DOHH2 (cell line): Measurements from ENCODE around the gene ZBTB7B.

Experiments used
- H3F3A ChIP-seq: fragments of 200-600 bp; sonication (generic), shearing (Covaris generic); 2 replicates; pipeline ENCODE4 v1.6.0; 2016; ENCODE audit warnings: antibody characterized with exemption, mild to moderate bottlenecking; ENCODE audit not compliant: control insufficient read depth, insufficient read depth
- H3K27ac ChIP-seq: fragments of 200-600 bp; sonication (generic); 2 replicates; pipeline ENCODE4 v1.5.1; 2014; ENCODE audit warnings: low read depth, mild to moderate bottlenecking, low read length, moderate library complexity
- H3K27me3 ChIP-seq: fragments of 200-600 bp; sonication (generic); 2 replicates; pipeline ENCODE4 v1.6.1; 2014; ENCODE audit warnings: mild to moderate bottlenecking, low read length, mixed read lengths; ENCODE audit not compliant: control insufficient read depth
- H3K36me3 ChIP-seq: fragments of 200-600 bp; sonication (generic); 2 replicates; pipeline ENCODE4 v1.6.1; 2014; ENCODE audit warnings: mild to moderate bottlenecking, low read length, moderate library complexity, mixed read lengths; ENCODE audit not compliant: control insufficient read depth
- H3K4me1 ChIP-seq: fragments of 200-600 bp; sonication (generic); 2 replicates; pipeline ENCODE4 v1.6.1; 2014; ENCODE audit warnings: mild to moderate bottlenecking, low read length, mixed read lengths; ENCODE audit not compliant: control insufficient read depth
- H3K4me2 ChIP-seq: fragments of 200-600 bp; sonication (generic); 2 replicates; pipeline ENCODE4 v1.6.0; 2014; ENCODE audit warnings: mild to moderate bottlenecking, low read length, moderate library complexity
- H3K4me3 ChIP-seq: fragments of 200-600 bp; sonication (generic); 2 replicates; pipeline ENCODE4 v1.5.1; 2014; ENCODE audit warnings: mild to moderate bottlenecking, low read length, mixed read lengths
- H3K79me2 ChIP-seq: fragments of 200-600 bp; sonication (generic); 2 replicates; pipeline ENCODE4 v1.6.1; 2014; ENCODE audit warnings: mild to moderate bottlenecking, low read length, mixed read lengths; ENCODE audit not compliant: control insufficient read depth
- H3K9me2 ChIP-seq: fragments of 200-600 bp; sonication (generic); replicated peaks from 2 replicates; pipeline ENCODE4 v1.6.1; 2014; ENCODE audit warnings: mild to moderate bottlenecking, low read length, mixed read lengths; ENCODE audit not compliant: control insufficient read depth
- H3K9me3 ChIP-seq: fragments of 200-600 bp; sonication (generic); 2 replicates; pipeline ENCODE4 v1.6.1; 2014; ENCODE audit warnings: antibody characterized with exemption, low read length, mixed read lengths; ENCODE audit not compliant: control insufficient read depth, insufficient read depth
- H4K20me1 ChIP-seq: fragments of 200-600 bp; sonication (generic); 2 replicates; pipeline ENCODE4 v1.6.0; 2014; ENCODE audit warnings: low read depth, mild to moderate bottlenecking, antibody characterized with exemption, low read length, moderate library complexity; ENCODE audit not compliant: control insufficient read depth, insufficient read depth
- EZH2phosphoT487 ChIP-seq: fragments of 200-600 bp; sonication (generic); IDR thresholded peaks from 2 replicates; pipeline ENCODE4 v1.6.1; 2017; ENCODE audit warnings: borderline replicate concordance, mild to moderate bottlenecking, antibody characterized with exemption, low read length, moderate library complexity, mixed read lengths
- TF ChIP-seq, protein P1 (sequence below): fragments of 200-600 bp; sonication (generic); IDR thresholded peaks from one replicate; pipeline ENCODE4 v1.5.1; 2014; ENCODE audit warnings: antibody characterized with exemption, mild to moderate bottlenecking, low read depth, low read length; ENCODE audit not compliant: poor library complexity, severe bottlenecking

Gene ZBTB7B

DNA sequence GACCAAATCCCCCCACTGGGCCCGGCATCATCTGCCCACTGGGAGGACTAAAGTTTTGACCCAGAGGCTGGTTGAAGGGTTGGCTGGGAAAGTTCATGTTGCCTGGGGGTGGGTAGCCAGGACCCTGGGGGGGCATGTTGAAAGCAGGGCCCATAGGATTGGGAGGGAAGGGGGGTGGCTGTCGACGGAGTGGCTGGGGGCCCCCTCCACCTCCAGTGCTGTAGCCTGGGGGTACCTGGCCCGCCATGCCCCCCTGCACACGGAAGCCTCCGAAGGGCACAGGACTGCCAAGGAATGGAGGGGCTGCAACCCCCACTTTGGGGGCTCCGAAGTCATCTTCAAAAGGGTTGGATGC lies 43.2 kb upstream of the ZBTB7B start:
- Histone ChIP-seq H3K27me3 (no peaks in the 10 kb centered on the region), H3K4me2 (no peak overlapping the region), H3K4me3 (no peak overlapping the region), H3K9me2 (no peaks in the 10 kb centered on the region), H3K4me1 (peaks cover 47% of the 10 kb centered on the region), H3F3A (peaks cover 10% of the 10 kb centered on the region), H3K79me2 (peaks cover 62% of the 10 kb centered on the region), H3K27ac (no peak overlapping the region), H4K20me1 (no peaks in the 10 kb centered on the region), H3K36me3 (peaks cover 50% of the 10 kb centered on the region), H3K9me3 (no peaks in the 10 kb centered on the region)
- TF ChIP-seq, protein P1, sequence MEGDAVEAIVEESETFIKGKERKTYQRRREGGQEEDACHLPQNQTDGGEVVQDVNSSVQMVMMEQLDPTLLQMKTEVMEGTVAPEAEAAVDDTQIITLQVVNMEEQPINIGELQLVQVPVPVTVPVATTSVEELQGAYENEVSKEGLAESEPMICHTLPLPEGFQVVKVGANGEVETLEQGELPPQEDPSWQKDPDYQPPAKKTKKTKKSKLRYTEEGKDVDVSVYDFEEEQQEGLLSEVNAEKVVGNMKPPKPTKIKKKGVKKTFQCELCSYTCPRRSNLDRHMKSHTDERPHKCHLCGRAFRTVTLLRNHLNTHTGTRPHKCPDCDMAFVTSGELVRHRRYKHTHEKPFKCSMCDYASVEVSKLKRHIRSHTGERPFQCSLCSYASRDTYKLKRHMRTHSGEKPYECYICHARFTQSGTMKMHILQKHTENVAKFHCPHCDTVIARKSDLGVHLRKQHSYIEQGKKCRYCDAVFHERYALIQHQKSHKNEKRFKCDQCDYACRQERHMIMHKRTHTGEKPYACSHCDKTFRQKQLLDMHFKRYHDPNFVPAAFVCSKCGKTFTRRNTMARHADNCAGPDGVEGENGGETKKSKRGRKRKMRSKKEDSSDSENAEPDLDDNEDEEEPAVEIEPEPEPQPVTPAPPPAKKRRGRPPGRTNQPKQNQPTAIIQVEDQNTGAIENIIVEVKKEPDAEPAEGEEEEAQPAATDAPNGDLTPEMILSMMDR = no peak
- TF ChIP-seq EZH2phosphoT487 = no peak

DNA sequence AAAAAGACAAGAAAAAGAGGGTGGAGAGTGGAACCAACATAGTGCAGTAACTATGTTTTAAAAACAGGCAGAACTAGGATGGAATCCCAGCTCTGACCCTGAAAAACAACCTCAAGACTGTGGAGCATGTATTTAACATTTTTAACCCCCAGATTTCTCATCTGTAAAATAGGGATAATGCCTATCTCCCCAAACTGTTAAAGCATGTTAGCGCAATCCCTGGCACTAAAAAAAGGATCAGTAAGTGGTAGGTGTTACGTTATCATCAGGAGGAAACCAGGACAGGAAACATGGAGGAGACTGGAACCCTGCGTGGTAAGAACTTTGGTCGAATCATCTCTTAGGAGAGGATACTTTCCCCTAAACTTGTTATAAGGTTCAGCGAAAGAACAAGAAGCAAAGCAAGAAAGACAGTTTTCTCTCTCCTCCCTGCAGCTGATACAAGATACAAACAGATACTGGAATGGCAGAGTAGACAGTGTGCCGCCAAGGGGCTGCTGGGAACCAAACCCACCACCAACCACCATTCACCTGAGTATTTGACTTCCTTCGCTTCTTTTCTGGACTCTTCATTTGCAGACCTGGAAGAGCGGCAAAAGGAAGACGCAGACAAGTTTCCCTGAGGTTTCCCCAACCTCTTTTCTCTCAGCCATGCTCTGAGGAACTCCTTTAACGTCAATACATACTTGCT lies 42.0 kb upstream of the ZBTB7B start:
- H3K27me3 ChIP-seq = no peaks in the 10 kb centered on the region
- H3K4me2 ChIP-seq = peak overlapping the region; percentile 81
- peak overlapping the region; percentile 80 for H3K4me3 ChIP-seq
- H3F3A ChIP-seq = peaks cover 8% of the 10 kb centered on the region
- peaks cover 59% of the 10 kb centered on the region for H3K36me3 ChIP-seq
- H3K9me2 ChIP-seq = no peaks in the 10 kb centered on the region
- peak overlapping the region; percentile 71 for H3K27ac ChIP-seq
- peaks cover 55% of the 10 kb centered on the region for H3K79me2 ChIP-seq
- H3K4me1 ChIP-seq = peaks cover 35% of the 10 kb centered on the region
- no peaks in the 10 kb centered on the region for H3K9me3 ChIP-seq
- no peaks in the 10 kb centered on the region for H4K20me1 ChIP-seq
- TF ChIP-seq, protein P1 = no peak
- TF ChIP-seq EZH2phosphoT487 = no peak

DNA sequence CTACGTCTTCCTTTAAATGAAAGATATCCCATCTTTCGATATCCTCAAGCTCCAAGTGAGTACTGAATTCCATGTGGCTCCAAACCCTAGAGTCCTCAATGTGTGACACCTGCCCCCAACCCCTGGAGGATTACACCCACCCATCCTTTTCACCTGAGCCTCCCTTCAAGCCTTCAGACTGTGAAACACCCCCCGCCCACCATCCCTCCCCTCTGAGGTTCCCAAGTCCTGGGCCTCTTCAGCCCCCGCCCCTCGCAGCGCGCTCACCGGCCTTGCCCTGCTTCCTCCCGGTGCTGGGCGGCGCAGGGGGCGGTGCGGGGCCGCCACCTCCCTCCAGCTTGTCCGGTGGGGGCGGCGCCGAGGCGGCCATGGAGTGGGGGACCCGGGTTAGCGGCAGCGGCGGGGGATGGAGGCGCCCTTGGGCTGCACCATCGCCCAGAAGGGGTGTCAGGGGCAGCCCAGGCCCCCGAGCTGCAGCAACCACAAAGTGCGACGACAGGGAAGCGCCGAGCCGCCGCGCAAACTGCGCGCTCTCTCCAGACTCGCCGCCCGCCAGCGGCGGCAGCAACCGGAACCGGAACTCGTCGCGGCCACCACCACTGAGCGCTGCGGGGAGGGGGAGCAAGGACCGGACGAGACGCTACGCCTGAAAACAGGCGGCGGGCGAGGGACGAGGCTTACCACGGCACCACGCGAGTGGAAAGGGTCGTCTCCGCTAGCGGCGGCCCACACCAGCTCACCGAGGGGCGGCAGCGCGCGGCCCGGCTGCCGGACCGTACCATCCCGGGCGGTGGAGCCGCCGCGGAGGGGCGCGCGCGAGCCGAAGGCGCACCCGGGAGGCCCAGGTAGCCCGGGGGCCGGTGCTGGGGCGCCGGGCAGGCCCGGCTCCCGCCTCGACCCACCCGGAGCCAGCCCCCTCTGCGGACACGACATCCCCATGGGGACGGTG lies 41.1 kb upstream of the ZBTB7B start, which contains the start of gene PYGO2:
PYGO2 (minus strand) TSS at position 576 of the 949 bp plus-strand sequence; CDS start at position 370, 206 bp downstream.
- Histone ChIP-seq H3K36me3 (peaks cover 68% of the 10 kb centered on the region), H3K9me2 (no peaks in the 10 kb centered on the region), H3F3A (0 out of 2 replicates have a peak, but pooled peaks cover 5% of the 10 kb centered on the region), H3K79me2 (peaks cover 55% of the 10 kb centered on the region), H3K4me3 (peak within 1 kb of the TSS; percentile 80), H3K27ac (peak within 1 kb of the TSS; percentile 71), H3K27me3 (no peaks in the 10 kb centered on the region), H3K4me1 (peaks cover 28% of the 10 kb centered on the region), H3K9me3 (no peaks in the 10 kb centered on the region), H4K20me1 (no peaks in the 10 kb centered on the region), H3K4me2 (peak within 1 kb of the TSS; percentile 81)
- TF ChIP-seq, protein P1 = peak; percentile 77
- no peak for TF ChIP-seq EZH2phosphoT487
